H1 (cell line): ENCODE measurements around the gene CTIF. TPM values are rescaled to one million over a fixed set of nuclear protein-coding genes. Genes with fewer than 3 reads are reported as not detected.

Experiments used
- CTCF ChIA-PET: fragments of 300-600 bp; sonication (Branson Sonifier 250); formaldehyde crosslinking; loops from one replicate; lab custom pipeline; 2021; ENCODE audit not compliant: partially characterized antibody; lab: Charles Lee
- POLR2A ChIA-PET: fragments of 300-600 bp; sonication (Branson Sonifier 250); formaldehyde crosslinking; loops from one replicate; lab custom pipeline; 2021; ENCODE audit warnings: inconsistent platforms; ENCODE audit not compliant: partially characterized antibody; lab: Charles Lee
- DNase-seq, 2 experiments: peaks; one replicate each; pipeline versions ENCODE4 v3.0.0 to v3.0.0-alpha.2; 2010 to 2022; ENCODE audit warnings: low spot score in 2 of 2, low read depth in 1 of 2, mixed read lengths in 1 of 2
- FAIRE-seq: peaks from 2 replicates; lab custom pipeline; 2011; peaks lifted over from hg19 to GRCh38; lab: Jason Lieb, UNC
- H2AFZ ChIP-seq: 2 replicates; pipeline ENCODE4 v1.8.1; 2012; ENCODE audit warnings: low read length, inconsistent platforms
- H2AK5ac ChIP-seq: 2 replicates; pipeline ENCODE4 v1.6.1; 2013; ENCODE audit warnings: low read depth, low read length
- H2BK120ac ChIP-seq: replicated peaks from 2 replicates; pipeline ENCODE3; 2013; ENCODE audit warnings: low read depth, low read length, inconsistent platforms
- H2BK12ac ChIP-seq: 2 replicates; pipeline ENCODE4 v1.6.1; 2013; ENCODE audit warnings: low read depth, low read length
- H2BK15ac ChIP-seq: 2 replicates; pipeline ENCODE4 v1.6.1; 2013; ENCODE audit warnings: low read length
- H2BK20ac ChIP-seq: 2 replicates; pipeline ENCODE4 v1.6.1; 2013; ENCODE audit warnings: low read length
- H2BK5ac ChIP-seq: 2 replicates; pipeline ENCODE4 v1.6.1; 2013; ENCODE audit warnings: low read depth, low read length
- H3K14ac ChIP-seq: 2 replicates; pipeline ENCODE4 v1.6.1; 2013; ENCODE audit warnings: inconsistent platforms; ENCODE audit not compliant: insufficient read length
- H3K18ac ChIP-seq: 2 replicates; pipeline ENCODE4 v1.6.1; 2013; ENCODE audit warnings: low read length; ENCODE audit errors: extremely low read depth
- H3K23ac ChIP-seq: 2 replicates; pipeline ENCODE4 v1.6.1; 2013; ENCODE audit warnings: inconsistent platforms; ENCODE audit not compliant: insufficient read length
- H3K23me2 ChIP-seq: 2 replicates; pipeline ENCODE4 v1.6.1; 2013; ENCODE audit warnings: low read depth, low read length
- H3K27ac ChIP-seq: 2 replicates; pipeline ENCODE4 v1.6.1; 2011; ENCODE audit warnings: low read depth, low read length, inconsistent platforms
- H3K27me3 ChIP-seq, 4 experiments: replicated peaks in 1 of 4; 1 replicate in 1 of 4; 2 replicates in 3 of 4; pipeline versions ENCODE4 v1.6.1 to v1.8.1; 2011 to 2013; ENCODE audit warnings: low read length in 3 of 4, mild to moderate bottlenecking in 3 of 4, inconsistent platforms in 2 of 4, mixed read lengths in 2 of 4, moderate library complexity in 1 of 4; ENCODE audit not compliant: control insufficient read depth in 3 of 4, insufficient read depth in 3 of 4; ENCODE audit errors: extremely low read depth in 1 of 4
- H3K36me3 ChIP-seq, 4 experiments: 2 replicates each; pipeline versions ENCODE4 v1.6.1 to v1.8.1; 2011 to 2013; ENCODE audit warnings: mild to moderate bottlenecking in 4 of 4, low read length in 3 of 4, moderate library complexity in 2 of 4, control low read depth in 1 of 4, inconsistent platforms in 1 of 4; ENCODE audit not compliant: insufficient read depth in 4 of 4, control insufficient read depth in 2 of 4
- H3K4ac ChIP-seq: replicated peaks from 2 replicates; pipeline ENCODE3; 2013; ENCODE audit warnings: low read length, low read depth, mixed read lengths, inconsistent platforms; ENCODE audit not compliant: insufficient read length
- H3K4me1 ChIP-seq, 4 experiments: replicated peaks in 1 of 4; 1 replicate in 1 of 4; 2 replicates in 3 of 4; pipeline versions ENCODE4 v1.6.1 to v1.8.1; 2011 to 2013; ENCODE audit warnings: low read length in 3 of 4, inconsistent platforms in 2 of 4, mixed read lengths in 1 of 4; ENCODE audit not compliant: insufficient read depth in 4 of 4, control insufficient read depth in 3 of 4
- H3K4me2 ChIP-seq, 2 experiments: 2 replicates each; pipeline versions ENCODE4 v1.6.1 to v1.8.1; 2011 to 2013; ENCODE audit warnings: low read depth in 2 of 2, low read length in 2 of 2, control low read depth in 1 of 2, inconsistent platforms in 1 of 2, mild to moderate bottlenecking in 1 of 2; ENCODE audit not compliant: insufficient read depth in 1 of 2
- H3K4me3 ChIP-seq, 4 experiments: fragments of 200-600, 300-600 bp in 1 of 4; sonication (generic), shearing (Covaris generic), sonication (Bioruptor Twin) in 1 of 4; 2 replicates each; pipeline versions ENCODE4 v1.5.1 to v1.8.1; 2011 to 2016; ENCODE audit warnings: low read length in 4 of 4, low read depth in 3 of 4, control low read depth in 2 of 4, inconsistent platforms in 2 of 4, mild to moderate bottlenecking in 2 of 4, mixed read lengths in 1 of 4, moderate library complexity in 1 of 4; ENCODE audit not compliant: insufficient read depth in 2 of 4; ENCODE audit errors: extremely low read depth in 1 of 4
- H3K56ac ChIP-seq: replicated peaks from 2 replicates; pipeline ENCODE3; 2013; ENCODE audit warnings: low read depth, mild to moderate bottlenecking, mixed read lengths, low read length, inconsistent platforms; ENCODE audit not compliant: insufficient read length
- H3K79me1 ChIP-seq: 2 replicates; pipeline ENCODE4 v1.6.1; 2013; ENCODE audit warnings: low read depth, low read length, control low read depth
- H3K79me2 ChIP-seq, 2 experiments: 2 replicates each; pipeline versions ENCODE4 v1.6.1 to v1.8.1; 2012 to 2013; ENCODE audit warnings: low read length in 2 of 2, mild to moderate bottlenecking in 2 of 2, inconsistent platforms in 1 of 2; ENCODE audit not compliant: insufficient read depth in 2 of 2, control insufficient read depth in 1 of 2
- H3K9ac ChIP-seq, 4 experiments: replicated peaks in 1 of 4; 1 replicate in 1 of 4; 2 replicates in 3 of 4; pipeline versions ENCODE4 v1.6.1 to v1.8.1; 2011 to 2013; ENCODE audit warnings: low read depth in 3 of 4, low read length in 3 of 4, control low read depth in 2 of 4, mild to moderate bottlenecking in 2 of 4, moderate library complexity in 2 of 4, inconsistent platforms in 1 of 4; ENCODE audit errors: extremely low read depth in 1 of 4
- H3K9me3 ChIP-seq, 2 experiments: 2 replicates each; pipeline versions ENCODE4 v1.6.1 to v1.8.1; 2012 to 2013; ENCODE audit warnings: mild to moderate bottlenecking in 2 of 2, moderate library complexity in 2 of 2, control low read depth in 1 of 2, inconsistent platforms in 1 of 2, low read depth in 1 of 2, low read length in 1 of 2, mixed read lengths in 1 of 2; ENCODE audit not compliant: insufficient read depth in 2 of 2
- H4K20me1 ChIP-seq, 2 experiments: replicated peaks in 1 of 2; 2 replicates each; pipeline versions ENCODE3 to v1.8.1; 2011 to 2013; ENCODE audit warnings: inconsistent platforms in 2 of 2, low read length in 2 of 2, mild to moderate bottlenecking in 1 of 2; ENCODE audit not compliant: insufficient read depth in 2 of 2, control insufficient read depth in 1 of 2
- H4K5ac ChIP-seq: 2 replicates; pipeline ENCODE4 v1.6.1; 2013; ENCODE audit warnings: low read length, low read depth, mixed read lengths, inconsistent platforms; ENCODE audit not compliant: insufficient read length
- H4K8ac ChIP-seq: 2 replicates; pipeline ENCODE4 v1.8.0; 2013; ENCODE audit warnings: mild to moderate bottlenecking, moderate library complexity, low read length, inconsistent platforms; ENCODE audit not compliant: insufficient read depth; ENCODE audit errors: extremely low read depth
- H4K91ac ChIP-seq: replicated peaks from 2 replicates; pipeline ENCODE3; 2013; ENCODE audit warnings: low read length, mixed read lengths, inconsistent platforms; ENCODE audit not compliant: insufficient read length
- KDM5A ChIP-seq: fragments of 200-600 bp; IDR thresholded peaks from 2 replicates; pipeline ENCODE4 v1.7.1; 2012; ENCODE audit warnings: mild to moderate bottlenecking, low read length, inconsistent platforms, mixed read lengths
- WGBS, 2 experiments: shearing (Covaris generic) in 1 of 2; methylation state at CpG; one replicate each; pipeline versions ENCODE4 v1.1.6 to v1.1.7; 2013 to 2015; ENCODE audit warnings: low lambda C conversion rate in 2 of 2, mixed read lengths in 2 of 2, inconsistent platforms in 1 of 2, low coverage in 1 of 2, missing lambda C conversion rate in 1 of 2; ENCODE audit not compliant: insufficient replicate concordance in 2 of 2, insufficient coverage in 1 of 2, insufficient read length in 1 of 2; ENCODE audit errors: extremely low coverage in 1 of 2, missing lambda C conversion rate in 1 of 2; 5-methylcytosine and 5-hydroxymethylcytosine counted together
- polyA plus RNA-seq, 7 experiments: library from polyadenylated mRNA; depleted of rRNA in 3 of 7; stranded (reverse) in 5 of 7; unstranded in 2 of 7; fragments of >200 nt in 5 of 7; fragments of 200-250 nt in 2 of 7; gene quantifications; 1 replicate in 5 of 7; 2 replicates in 1 of 7; 4 replicates in 1 of 7; pipeline versions ENCODE4 v1.2.1 to v1.2.3, GENCODE V29; 2011 to 2013; ENCODE audit warnings: missing spikeins in 2 of 7, mixed read lengths in 2 of 7
- total RNA-seq: library from RNA; stranded (reverse); fragmentation: NEBNext Ultra II Directional; extraction: Animal tissue kit (Norgen Biotek cat#: 25700); gene quantifications from 2 replicates; pipeline ENCODE4 v1.2.1, GENCODE V29; 2021

Gene CTIF
- total and polyA plus RNA-seq, 2 of the 8 experiments (the other 6 are each of a cell fraction or from before 2014, with no cell fraction given), result 9.0 to 17.8 TPM

DNA sequence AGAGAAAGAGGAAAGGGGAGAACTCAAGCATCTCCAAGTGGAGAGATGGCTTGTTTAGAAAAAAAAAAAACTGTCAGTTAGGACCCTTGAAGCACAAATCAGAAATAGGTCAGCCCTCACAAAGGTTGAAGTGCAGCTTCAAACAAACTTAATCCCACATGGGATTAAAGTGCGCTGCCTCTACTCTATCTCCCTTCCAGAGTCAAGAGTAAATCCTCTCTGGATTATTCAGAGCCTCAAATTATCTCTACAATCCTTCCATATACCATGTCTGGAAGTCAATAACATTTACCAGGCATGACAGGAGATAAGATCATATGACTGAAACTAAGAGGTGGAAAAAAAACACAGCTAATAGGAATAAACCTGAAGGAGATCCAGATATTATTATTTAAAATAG is 342.1 kb downstream of the CTIF start:
- no peak overlapping the region for H2BK120ac ChIP-seq
- no peaks in the 10 kb centered on the region for H3K9me3 ChIP-seq
- 0 out of 7 replicates have a peak, but pooled peaks cover 0 to 4% (median 0%) of the 10 kb centered on the region in 4 experiments for H3K27me3 ChIP-seq
- no peak overlapping the region for H4K91ac ChIP-seq
- H3K23me2 ChIP-seq, result no peaks in the 10 kb centered on the region
- H2AK5ac ChIP-seq, result no peak overlapping the region
- WGBS, 2 experiments, result 100% methylated on average over 1 of the region's 1 CpG; no CpG with 5 or more reads in 1 of the 2 experiments
- H2BK5ac ChIP-seq, result no peak overlapping the region
- no peaks in the 10 kb centered on the region for H3K79me2 ChIP-seq
- H4K8ac ChIP-seq, result no peak overlapping the region
- no peak overlapping the region for H3K4me2 ChIP-seq
- H4K20me1 ChIP-seq, result no peaks in the 10 kb centered on the region
- no peaks in the 10 kb centered on the region for H3K36me3 ChIP-seq
- no peak overlapping the region for H3K14ac ChIP-seq
- H2BK15ac ChIP-seq, result no peak overlapping the region
- H3K79me1 ChIP-seq, result no peaks in the 10 kb centered on the region
- DNase-seq, result no peak
- no peak overlapping the region for H3K9ac ChIP-seq
- H3K27ac ChIP-seq, result no peak overlapping the region
- H3K18ac ChIP-seq, result no peak overlapping the region
- no peak overlapping the region for H3K23ac ChIP-seq
- H3K4ac ChIP-seq, result no peak overlapping the region
- POLR2A ChIA-PET, result interaction anchor here (0.7 kb wide), 1 partner anchor 187 kb away, joined by 3 read pairs; no protein-coding TSS in a partner anchor
- no peak overlapping the region for H3K56ac ChIP-seq
- H2BK12ac ChIP-seq, result no peak overlapping the region
- no peak for TF ChIP-seq KDM5A
- H2AFZ ChIP-seq, result no peak overlapping the region
- CTCF ChIA-PET, result interaction anchor here (0.8 to 2.2 kb wide), 4 partner anchors 16 to 104 kb away, joined by 3 to 6 read pairs (median 4); no protein-coding TSS in a partner anchor
- no peak overlapping the region for H4K5ac ChIP-seq
- no peak overlapping the region for H2BK20ac ChIP-seq
- FAIRE-seq, result no peak
- peaks cover 0 to 13% (median 9%) of the 10 kb centered on the region in 4 experiments; a peak in 6 of 7 replicates for H3K4me1 ChIP-seq
- no peak overlapping the region for H3K4me3 ChIP-seq
